Measurements from ENCODE around the gene SPTB. TPM values are rescaled to one million over a fixed set of nuclear protein-coding genes. Genes with fewer than 3 reads are reported as not detected.

The SPTB gene
- total RNA-seq, 1 experiment from 2014 or later: 2.3 TPM

GRCh38 chr14:64787619-64788018 lies 92.1 kb downstream of the SPTB start:
- Histone ChIP-seq H3K36me3 (ENCODE audit: low read depth, low read length) (no peaks in the 10 kb centered on the region), H3K4me3 (ENCODE audit: low read length) (no peak overlapping the region), H3K27me3 (ENCODE audit: low read length) (no peaks in the 10 kb centered on the region), H3K9ac (ENCODE audit: low read length) (no peak overlapping the region), H3F3A (ENCODE audit: low read length, unreplicated experiment) (no peaks in the 10 kb centered on the region), H3K79me2 (ENCODE audit: low read length) (no peaks in the 10 kb centered on the region), H3K4me2 (ENCODE audit: low read length) (no peak overlapping the region), H3K9me3 (ENCODE audit: low read length) (no peaks in the 10 kb centered on the region), H3K4me1 (ENCODE audit: insufficient read depth, low read length) (peaks cover 9% of the 10 kb centered on the region), H4K20me1 (ENCODE audit: low read length) (no peaks in the 10 kb centered on the region), H3K27ac (ENCODE audit: low read length) (no peak overlapping the region), H2AFZ (ENCODE audit: low read length) (no peak overlapping the region), H3K9me2 (replicated peaks; ENCODE audit: low read length) (no peaks in the 10 kb centered on the region)
- intact Hi-C loops (cut with micrococcal nuclease): no loop called here
- no peak for ATAC-seq
- DNase-seq: no peak
- TF ChIP-seq EZH2phosphoT487 (IDR thresholded peaks at IDR 0.05; ENCODE audit: borderline replicate concordance, low read length): no peak
- no peak for TF ChIP-seq CTCF (conservative IDR thresholded peaks at IDR 0.05; ENCODE audit: low read depth, low read length)
- TF ChIP-seq EZH2 (IDR thresholded peaks at IDR 0.05; ENCODE audit: low read length, unreplicated experiment): no peak
- BruUV-seq (replicated peaks): no TSS peak
- ChIA-PET POLR2A (ENCODE audit: unreplicated experiment) (no interaction called here), CTCF (no interaction called here)

- Histone ChIP-seq H3K27me3 (ENCODE audit: low read length) (no peaks in the 10 kb centered on the region), H3K27ac (ENCODE audit: low read length) (no peak overlapping the region), H3F3A (ENCODE audit: low read length, unreplicated experiment) (no peaks in the 10 kb centered on the region), H3K4me1 (ENCODE audit: insufficient read depth, low read length) (peaks cover 9% of the 10 kb centered on the region), H3K36me3 (ENCODE audit: low read depth, low read length) (no peaks in the 10 kb centered on the region), H3K9me3 (ENCODE audit: low read length) (no peaks in the 10 kb centered on the region), H4K20me1 (ENCODE audit: low read length) (no peaks in the 10 kb centered on the region), H3K9ac (ENCODE audit: low read length) (no peak overlapping the region), H3K79me2 (ENCODE audit: low read length) (no peaks in the 10 kb centered on the region), H2AFZ (ENCODE audit: low read length) (no peak overlapping the region), H3K4me2 (ENCODE audit: low read length) (no peak overlapping the region), H3K9me2 (replicated peaks; ENCODE audit: low read length) (no peaks in the 10 kb centered on the region), H3K4me3 (ENCODE audit: low read length) (no peak overlapping the region)
- no peak for DNase-seq
- ATAC-seq: no peak
- intact Hi-C loops (cut with micrococcal nuclease): no loop called here
- TF ChIP-seq EZH2 (IDR thresholded peaks at IDR 0.05; ENCODE audit: low read length, unreplicated experiment) (no peak), EZH2phosphoT487 (IDR thresholded peaks at IDR 0.05; ENCODE audit: borderline replicate concordance, low read length) (no peak), CTCF (conservative IDR thresholded peaks at IDR 0.05; ENCODE audit: low read depth, low read length) (no peak)
- ChIA-PET CTCF (no interaction called here), POLR2A (ENCODE audit: unreplicated experiment) (interaction anchor here (0.7 kb wide), 1 partner anchor 316 kb away, joined by 4 read pairs; the partner anchor contains the start of gene MAX)
- no TSS peak for BruUV-seq (replicated peaks)
Measured at GRCh38 chr14:64786296-64787149, 93.2 kb downstream of the SPTB start.

DNA sequence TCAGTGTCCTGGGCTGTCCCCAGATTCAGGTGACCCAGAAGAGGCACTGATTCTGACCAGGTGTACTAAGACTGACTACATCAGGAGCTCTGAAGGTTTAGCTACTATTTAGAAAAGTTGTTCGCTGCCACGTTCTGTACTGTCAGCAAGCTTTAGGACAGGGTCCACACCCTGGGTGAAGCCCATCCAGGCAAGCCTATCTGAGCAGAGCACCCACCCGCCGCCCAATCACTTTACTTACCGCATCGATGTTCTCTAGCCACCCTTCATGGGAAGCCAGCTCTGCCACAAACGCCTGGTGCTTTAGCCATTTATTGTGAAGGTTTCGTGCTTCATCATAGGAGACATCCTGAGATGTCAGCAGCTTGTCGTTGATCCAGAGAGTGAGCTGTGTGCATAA lies 95.7 kb downstream of the SPTB start:
- Histone ChIP-seq H3K4me1 (ENCODE audit: insufficient read depth, low read length) (peaks cover 8% of the 10 kb centered on the region), H4K20me1 (ENCODE audit: low read length) (no peaks in the 10 kb centered on the region), H2AFZ (ENCODE audit: low read length) (no peak overlapping the region), H3K36me3 (ENCODE audit: low read depth, low read length) (no peaks in the 10 kb centered on the region), H3K9me3 (ENCODE audit: low read length) (no peaks in the 10 kb centered on the region), H3K4me2 (ENCODE audit: low read length) (no peak overlapping the region), H3K9ac (ENCODE audit: low read length) (no peak overlapping the region), H3F3A (ENCODE audit: low read length, unreplicated experiment) (no peaks in the 10 kb centered on the region), H3K79me2 (ENCODE audit: low read length) (no peaks in the 10 kb centered on the region), H3K27me3 (ENCODE audit: low read length) (no peaks in the 10 kb centered on the region), H3K9me2 (replicated peaks; ENCODE audit: low read length) (no peaks in the 10 kb centered on the region), H3K4me3 (ENCODE audit: low read length) (no peak overlapping the region), H3K27ac (ENCODE audit: low read length) (no peak overlapping the region)
- no TSS peak for BruUV-seq (replicated peaks)
- intact Hi-C loops (cut with micrococcal nuclease): no loop called here
- no peak for DNase-seq
- ChIA-PET POLR2A (ENCODE audit: unreplicated experiment) (interaction anchor here (0.6 kb wide), 1 partner anchor 24 kb away, joined by 3 read pairs; no protein-coding TSS in a partner anchor), CTCF (no interaction called here)
- TF ChIP-seq EZH2phosphoT487 (IDR thresholded peaks at IDR 0.05; ENCODE audit: borderline replicate concordance, low read length): no peak
- no peak for TF ChIP-seq CTCF (conservative IDR thresholded peaks at IDR 0.05; ENCODE audit: low read depth, low read length)
- no peak for TF ChIP-seq EZH2 (IDR thresholded peaks at IDR 0.05; ENCODE audit: low read length, unreplicated experiment)
- no peak for ATAC-seq

Data from PC-3 (cell line).